ENCODE data around the gene UBA52.
"Not testable (repeated sequence)": the region's sequence is repeated elsewhere in the genome, so short reads cannot be mapped to it uniquely, and the experiment has no call there.

The UBA52 gene

GRCh38 chr19:18557411-18558201 lies 14.1 kb upstream of the UBA52 start, which contains the start of gene KXD1:
KXD1 (plus strand) TSS chr19:18557870; CDS start chr19:18562057, 4,187 bp downstream.
- peak; percentile 97 for DNase-seq

DNA sequence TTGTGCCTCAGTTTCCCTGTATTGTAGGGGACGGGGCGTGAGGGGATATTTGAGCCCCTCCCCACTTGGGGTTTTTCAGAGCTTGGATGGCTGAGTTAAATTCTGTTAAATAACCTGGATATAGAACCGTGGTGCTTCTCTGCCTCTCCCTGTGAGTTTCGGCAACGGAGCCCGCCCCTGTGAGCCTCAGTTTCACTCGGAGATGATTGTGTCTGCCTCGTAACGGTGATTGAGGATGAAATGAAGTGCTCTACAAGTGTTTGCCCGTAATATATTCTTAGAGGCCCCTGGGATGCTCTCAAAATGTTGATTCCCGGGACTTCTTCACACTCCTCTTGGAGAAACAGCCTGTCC lies 13.5 kb upstream of the UBA52 start:
- DNase-seq, result no peak

DNA sequence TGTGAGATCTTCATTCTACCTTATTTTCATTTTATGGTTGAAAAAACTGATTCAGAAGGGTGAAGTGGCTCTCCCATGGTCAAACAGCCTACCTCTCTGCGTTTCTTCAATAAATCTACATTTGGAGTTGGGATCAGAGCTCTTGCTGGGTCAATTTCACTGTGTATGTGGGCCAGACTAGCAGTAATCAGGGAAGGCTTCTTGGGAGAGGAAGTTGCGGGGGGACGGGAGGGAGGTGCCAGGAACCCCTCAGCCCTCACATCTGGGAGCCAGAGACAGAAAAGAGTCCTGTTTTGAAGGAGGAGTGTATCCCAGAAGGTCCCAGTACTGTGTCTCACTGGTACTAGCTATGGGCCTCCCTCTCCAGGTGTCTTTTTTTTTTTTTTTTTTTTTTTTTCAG lies 13.1 kb upstream of the UBA52 start:
- no peak for DNase-seq

DNA sequence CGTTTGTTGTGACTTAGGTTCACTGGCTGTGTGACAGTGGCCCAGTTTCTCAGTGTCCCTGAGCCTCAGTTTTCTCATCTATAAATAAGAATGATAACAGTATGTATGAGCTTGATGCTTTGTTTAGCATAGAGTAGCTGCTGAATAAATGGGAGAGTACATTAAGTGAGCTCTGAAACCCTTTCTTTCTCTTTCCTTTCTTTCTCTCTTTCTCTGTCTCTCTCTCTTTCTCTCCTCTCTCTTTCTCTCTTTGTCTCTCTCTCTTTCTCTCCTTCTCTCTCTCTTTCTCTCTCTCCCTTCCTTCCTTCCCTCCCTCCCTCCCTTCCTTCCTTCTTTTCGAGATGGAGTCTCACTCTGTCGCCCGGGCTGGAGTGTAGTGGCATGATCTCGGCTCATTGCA lies 12.0 kb upstream of the UBA52 start:
- DNase-seq, result no peak

DNA sequence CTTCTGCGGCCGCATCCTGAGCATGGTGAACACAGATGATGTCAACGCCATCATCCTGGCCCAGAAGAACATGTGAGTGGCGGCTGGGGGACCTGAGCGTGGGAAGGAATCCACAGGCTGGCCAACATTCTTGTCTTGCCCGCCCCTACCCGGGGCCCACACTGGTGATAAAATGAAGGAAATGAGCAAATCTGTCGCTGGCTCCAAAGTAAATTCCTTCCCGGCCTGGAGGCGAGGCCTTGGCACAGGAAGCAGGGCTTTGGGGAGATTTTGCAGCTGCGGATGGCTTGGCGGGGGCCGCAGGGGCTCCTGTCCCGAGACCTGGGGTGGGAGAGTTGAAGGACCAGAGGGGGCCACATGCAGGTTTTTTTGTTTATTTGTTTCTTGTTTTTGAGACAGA lies 9.6 kb upstream of the UBA52 start:
- DNase-seq, result no peak

DNA sequence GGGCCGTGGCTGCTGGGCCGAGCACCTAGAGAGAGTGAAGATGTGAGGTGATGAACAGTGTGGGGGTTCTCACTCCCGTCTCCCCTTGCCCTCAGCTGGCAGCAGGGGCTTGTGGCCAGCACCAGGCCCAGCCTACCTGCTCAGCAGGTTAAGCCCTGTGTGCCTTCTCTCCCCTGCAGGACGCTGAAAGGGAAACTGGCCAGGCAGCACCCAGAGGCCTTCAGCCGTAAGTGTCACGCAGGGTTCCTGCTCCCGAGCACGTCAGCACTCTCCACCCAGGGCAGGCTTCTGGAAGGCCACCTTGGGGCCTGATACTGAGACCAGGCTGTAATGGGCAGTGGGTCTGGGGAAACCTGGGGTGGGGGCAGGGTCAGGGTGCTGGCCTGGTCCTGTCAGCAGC lies 4.7 kb upstream of the UBA52 start:
- no peak for DNase-seq

DNA sequence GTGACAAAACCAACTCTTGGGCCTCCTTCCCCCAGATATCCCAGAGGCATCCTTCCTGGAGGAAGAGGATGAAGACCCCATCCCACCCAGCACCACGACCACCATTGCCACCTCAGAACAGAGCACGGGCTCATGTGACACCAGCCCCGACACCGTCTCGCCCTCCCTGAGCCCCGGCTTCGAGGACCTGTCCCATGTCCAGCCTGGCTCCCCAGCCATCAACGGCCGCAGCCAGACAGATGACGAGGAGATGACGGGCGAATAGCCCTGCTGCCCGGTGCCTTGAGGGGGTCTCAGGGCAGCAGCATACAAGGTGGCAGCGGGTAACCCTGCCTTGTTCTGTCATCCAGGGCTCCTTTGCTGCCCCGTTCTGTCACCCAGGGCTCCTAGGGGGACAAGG lies 3.3 kb upstream of the UBA52 start:
- no peak for DNase-seq

DNA sequence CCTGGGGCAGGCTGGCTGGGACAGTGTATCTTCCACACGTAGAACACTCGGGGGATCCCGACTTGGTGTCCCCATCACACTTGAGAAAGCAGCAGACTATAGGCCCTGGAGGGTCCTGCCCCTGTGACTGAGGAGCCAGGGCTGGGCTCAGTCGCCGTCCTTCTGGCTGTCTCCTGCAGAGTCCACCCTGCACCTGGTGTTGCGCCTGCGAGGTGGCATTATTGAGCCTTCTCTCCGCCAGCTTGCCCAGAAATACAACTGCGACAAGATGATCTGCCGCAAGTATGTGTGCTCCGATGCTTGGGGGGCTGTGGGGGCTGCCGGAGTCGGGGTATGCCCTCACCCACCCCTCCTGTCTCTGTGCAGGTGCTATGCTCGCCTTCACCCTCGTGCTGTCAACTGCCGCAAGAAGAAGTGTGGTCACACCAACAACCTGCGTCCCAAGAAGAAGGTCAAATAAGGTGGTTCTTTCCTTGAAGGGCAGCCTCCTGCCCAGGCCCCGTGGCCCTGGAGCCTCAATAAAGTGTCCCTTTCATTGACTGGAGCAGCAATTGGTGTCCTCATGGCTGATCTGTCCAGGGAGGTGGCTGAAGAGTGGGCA lies 3.1 kb downstream of the UBA52 start:
- DNase-seq, result no peak

- DNase-seq, result no peak
Measured at GRCh38 chr19:18576383-18576782, 4.7 kb downstream of the UBA52 start.

GRCh38 chr19:18577365-18577914 lies 5.8 kb downstream of the UBA52 start:
- no peak for DNase-seq

GRCh38 chr19:18580311-18580710 lies 8.7 kb downstream of the UBA52 start:
- DNase-seq, result no peak

GRCh38 chr19:18586306-18586705 lies 14.6 kb downstream of the UBA52 start:
- no peak for DNase-seq

GRCh38 chr19:18587561-18587960 lies 15.9 kb downstream of the UBA52 start:
- DNase-seq, result no peak

GRCh38 chr19:18587962-18588610 lies 16.4 kb downstream of the UBA52 start:
- DNase-seq, result no peak

- peak; percentile 86 for DNase-seq
Measured at GRCh38 chr19:18588611-18589379, 17.1 kb downstream of the UBA52 start, which contains the start of gene REX1BD. REX1BD (plus strand) TSS chr19:18588798; CDS start chr19:18588802, 4 bp downstream.

DNA sequence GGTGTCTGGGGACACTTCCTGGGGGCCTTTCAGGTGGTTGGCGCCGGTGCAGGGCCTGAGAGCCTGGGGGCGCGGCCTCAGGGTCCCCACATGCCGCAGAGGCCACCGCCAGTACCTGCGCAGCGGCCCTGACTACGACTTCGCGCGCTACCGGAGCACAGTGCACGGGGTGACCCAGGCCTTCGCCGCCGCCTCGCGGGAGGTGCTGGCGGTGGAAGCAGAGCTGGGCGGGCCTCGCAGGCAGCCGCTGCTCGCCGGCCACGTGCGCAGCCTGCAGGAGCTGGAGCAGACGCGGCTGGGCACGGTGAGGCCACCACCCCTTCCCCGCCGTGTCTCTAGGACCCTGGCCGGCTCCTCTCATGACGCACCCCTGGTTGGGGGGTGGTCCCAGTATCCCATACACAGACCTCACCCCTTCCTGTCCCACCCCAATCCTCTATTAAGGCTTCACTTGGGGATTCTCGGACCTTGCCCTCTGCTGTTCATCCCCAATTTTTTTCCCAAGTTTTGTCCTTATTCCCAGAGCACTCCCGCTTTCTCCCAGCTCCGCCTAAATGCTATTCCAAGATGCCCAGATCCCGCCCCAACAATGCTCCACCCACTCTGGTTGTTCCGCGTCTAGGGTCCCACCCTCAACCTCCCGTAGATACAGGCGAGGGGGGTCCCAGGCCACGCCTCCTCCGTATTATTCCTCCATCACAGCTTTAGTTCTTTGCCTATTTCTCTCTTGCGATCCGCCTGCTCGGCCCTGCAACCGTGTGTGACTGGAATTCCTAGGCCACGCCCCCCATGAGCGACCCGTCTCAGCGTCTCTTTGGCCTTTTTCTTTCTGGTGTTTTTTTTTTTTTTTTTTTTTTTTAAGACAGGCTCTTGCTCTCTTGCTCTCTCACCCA lies 18.0 kb downstream of the UBA52 start:
- DNase-seq, result peak; percentile 73

- DNase-seq, result no peak
Measured at GRCh38 chr19:18590273-18591272, 18.9 kb downstream of the UBA52 start.

- DNase-seq, result no peak
Measured at GRCh38 chr19:18591735-18592385, 20.2 kb downstream of the UBA52 start.

GRCh38 chr19:18592732-18593131 lies 21.1 kb downstream of the UBA52 start:
- not testable (repeated sequence) for DNase-seq

Data from activated CD4-positive, CD25-positive, alpha-beta regulatory T cell treated with anti-CD3 and anti-CD28 coated beads, Interleukin-2, amount 50 U/mL, for 72 hours (primary cell).